HepG2 (cell line): ENCODE results near the gene CCNT2. TPM values are rescaled to one million over a fixed set of nuclear protein-coding genes. Genes with fewer than 3 reads are reported as not detected.
A peak's percentile ranks its signal among the peaks of the same experiment; 100 is the strongest.

Experiments used
- ATM ChIP-seq: fragments of 450-650 bp; IDR thresholded peaks from 2 replicates; pipeline ENCODE4 v1.7.1; 2017; ENCODE audit warnings: mild to moderate bottlenecking, borderline replicate concordance
- BORCS8-MEF2B ChIP-seq: sonication (generic); formaldehyde crosslinking; IDR thresholded peaks from 2 replicates; pipeline ENCODE4 v1.8.0; 2022; ENCODE audit warnings: mild to moderate bottlenecking, missing genetic modification reagents
- CEBPZ ChIP-seq: IDR thresholded peaks from 2 replicates; pipeline ENCODE4 v1.6.1; 2012; ENCODE audit warnings: low read length, improper control_type of control experiment
- CENPX ChIP-seq: sonication (generic); formaldehyde crosslinking; IDR thresholded peaks from 2 replicates; pipeline ENCODE4 v1.9.0; 2021; ENCODE audit warnings: mild to moderate bottlenecking, missing genetic modification reagents, moderate library complexity
- CREB1 ChIP-seq, 2 experiments: fragments of 450-650 bp in 1 of 2; IDR thresholded peaks; 2 replicates each; pipeline ENCODE4 v1.6.1; 2016 to 2017; ENCODE audit warnings: control low read depth in 1 of 2, mild to moderate bottlenecking in 1 of 2, missing compliant biosample characterization in 1 of 2, missing genetic modification characterization in 1 of 2
- CSRNP1 ChIP-seq: sonication (generic); formaldehyde crosslinking; IDR thresholded peaks from 2 replicates; pipeline ENCODE4 v1.8.1; 2023; ENCODE audit warnings: mild to moderate bottlenecking, missing genetic modification reagents
- ETV5 ChIP-seq: IDR thresholded peaks from 2 replicates; pipeline ENCODE4 v1.6.1; 2018; ENCODE audit warnings: missing biosample characterization, missing genetic modification reagents, inconsistent platforms, borderline replicate concordance
- PHB2 ChIP-seq: fragments of 450-650 bp; IDR thresholded peaks from 2 replicates; pipeline ENCODE4 v1.6.1; 2018; ENCODE audit not compliant: partially characterized antibody
- POLR2G ChIP-seq: fragments of 200-400 bp; formaldehyde crosslinking; IDR thresholded peaks from 2 replicates; pipeline ENCODE4 v1.6.1; 2018; ENCODE audit warnings: mild to moderate bottlenecking, low read depth, low read length, moderate library complexity
- ZFP82 ChIP-seq: sonication (generic); formaldehyde crosslinking; IDR thresholded peaks from 2 replicates; pipeline ENCODE4 v1.5.1; 2020; ENCODE audit warnings: mild to moderate bottlenecking, missing genetic modification reagents, borderline replicate concordance
- ZNF484 ChIP-seq: sonication (generic); formaldehyde crosslinking; IDR thresholded peaks from 2 replicates; pipeline ENCODE4 v1.5.1; 2020; ENCODE audit warnings: mild to moderate bottlenecking, low read depth, missing genetic modification reagents, borderline replicate concordance
- ZNF607 ChIP-seq: sonication (generic); formaldehyde crosslinking; IDR thresholded peaks from 2 replicates; pipeline ENCODE4 v1.5.1; 2020; ENCODE audit warnings: missing genetic modification reagents, mild to moderate bottlenecking, borderline replicate concordance
- ZSCAN9 ChIP-seq: IDR thresholded peaks from 2 replicates; pipeline ENCODE4 v1.6.1; 2016; ENCODE audit warnings: borderline replicate concordance
- polyA plus RNA-seq, 8 experiments: library from polyadenylated mRNA; depleted of rRNA in 3 of 8; stranded (reverse) in 7 of 8; unstranded in 1 of 8; fragments of >200 nt; fragmentation: Illumina TruSeq in 4 of 8; extraction: Trizol in 4 of 8; gene quantifications; 2 replicates each; pipeline versions ENCODE4 v1.2.1 to v1.2.3, GENCODE V29; 2011 to 2016; ENCODE audit warnings: low read depth in 4 of 8, missing spikeins in 1 of 8, mixed read lengths in 1 of 8; ENCODE audit not compliant: insufficient read depth in 1 of 8
- total RNA-seq, 5 experiments: library from RNA; depleted of rRNA; stranded (reverse); fragments of >200 nt; fragmentation: Illumina TruSeq; extraction: Trizol; gene quantifications; 2 replicates each; pipeline ENCODE4 v1.2.3, GENCODE V29; 2016; ENCODE audit warnings: low read depth in 1 of 5
- TF ChIP-seq, protein P1 (sequence below): sonication (generic); formaldehyde crosslinking; IDR thresholded peaks from 2 replicates; pipeline ENCODE4 v1.4.0; 2020; ENCODE audit warnings: missing genetic modification reagents, borderline replicate concordance
- TF ChIP-seq, protein P2 (sequence below): sonication (generic); formaldehyde crosslinking; IDR thresholded peaks from 2 replicates; pipeline ENCODE4 v1.4.0; 2020; ENCODE audit warnings: mild to moderate bottlenecking, missing genetic modification reagents
- TF ChIP-seq, protein P3 (sequence below), 2 experiments: fragments of 450-650 bp in 1 of 2; sonication (generic) in 1 of 2; formaldehyde crosslinking; IDR thresholded peaks; 2 replicates each; pipeline versions ENCODE4 v1.5.0 to v1.8.0; 2020 to 2022; ENCODE audit warnings: mild to moderate bottlenecking in 1 of 2, missing genetic modification reagents in 1 of 2

Gene CCNT2
- total and polyA plus RNA-seq, 2 of the 13 experiments (the other 11 are each of a cell fraction or from before 2014, with no cell fraction given), result 22.1 to 34.4 TPM

- TF ChIP-seq, protein P1, sequence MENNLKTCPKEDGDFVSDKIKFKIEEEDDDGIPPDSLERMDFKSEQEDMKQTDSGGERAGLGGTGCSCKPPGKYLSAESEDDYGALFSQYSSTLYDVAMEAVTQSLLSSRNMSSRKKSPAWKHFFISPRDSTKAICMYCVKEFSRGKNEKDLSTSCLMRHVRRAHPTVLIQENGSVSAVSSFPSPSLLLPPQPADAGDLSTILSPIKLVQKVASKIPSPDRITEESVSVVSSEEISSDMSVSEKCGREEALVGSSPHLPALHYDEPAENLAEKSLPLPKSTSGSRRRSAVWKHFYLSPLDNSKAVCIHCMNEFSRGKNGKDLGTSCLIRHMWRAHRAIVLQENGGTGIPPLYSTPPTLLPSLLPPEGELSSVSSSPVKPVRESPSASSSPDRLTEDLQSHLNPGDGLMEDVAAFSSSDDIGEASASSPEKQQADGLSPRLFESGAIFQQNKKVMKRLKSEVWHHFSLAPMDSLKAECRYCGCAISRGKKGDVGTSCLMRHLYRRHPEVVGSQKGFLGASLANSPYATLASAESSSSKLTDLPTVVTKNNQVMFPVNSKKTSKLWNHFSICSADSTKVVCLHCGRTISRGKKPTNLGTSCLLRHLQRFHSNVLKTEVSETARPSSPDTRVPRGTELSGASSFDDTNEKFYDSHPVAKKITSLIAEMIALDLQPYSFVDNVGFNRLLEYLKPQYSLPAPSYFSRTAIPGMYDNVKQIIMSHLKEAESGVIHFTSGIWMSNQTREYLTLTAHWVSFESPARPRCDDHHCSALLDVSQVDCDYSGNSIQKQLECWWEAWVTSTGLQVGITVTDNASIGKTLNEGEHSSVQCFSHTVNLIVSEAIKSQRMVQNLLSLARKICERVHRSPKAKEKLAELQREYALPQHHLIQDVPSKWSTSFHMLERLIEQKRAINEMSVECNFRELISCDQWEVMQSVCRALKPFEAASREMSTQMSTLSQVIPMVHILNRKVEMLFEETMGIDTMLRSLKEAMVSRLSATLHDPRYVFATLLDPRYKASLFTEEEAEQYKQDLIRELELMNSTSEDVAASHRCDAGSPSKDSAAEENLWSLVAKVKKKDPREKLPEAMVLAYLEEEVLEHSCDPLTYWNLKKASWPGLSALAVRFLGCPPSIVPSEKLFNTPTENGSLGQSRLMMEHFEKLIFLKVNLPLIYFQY, result peak; percentile 52; the same call in 1 of the 2 replicates
- TF ChIP-seq CEBPZ (no peak), POLR2G (peak; percentile 95), CREB1 (IDR thresholded peaks at IDR 0.05) (no peak), CREB1 (CRISPR knock-in tag; IDR thresholded peaks at IDR 0.05) (no peak; the same call in 1 of the 2 replicates), ZNF484 (CRISPR knock-in tag) (no peak), ZFP82 (CRISPR knock-in tag) (no peak), BORCS8-MEF2B (CRISPR knock-in tag) (no peak), PHB2 (no peak), ZSCAN9 (0 out of 2 replicates have a peak, but pooled peaks have one; percentile 10), ZNF607 (CRISPR knock-in tag) (no peak), CENPX (CRISPR knock-in tag) (no peak), ETV5 (peak; percentile 81), CSRNP1 (CRISPR knock-in tag) (no peak), ATM (no peak)
- TF ChIP-seq, protein P2, sequence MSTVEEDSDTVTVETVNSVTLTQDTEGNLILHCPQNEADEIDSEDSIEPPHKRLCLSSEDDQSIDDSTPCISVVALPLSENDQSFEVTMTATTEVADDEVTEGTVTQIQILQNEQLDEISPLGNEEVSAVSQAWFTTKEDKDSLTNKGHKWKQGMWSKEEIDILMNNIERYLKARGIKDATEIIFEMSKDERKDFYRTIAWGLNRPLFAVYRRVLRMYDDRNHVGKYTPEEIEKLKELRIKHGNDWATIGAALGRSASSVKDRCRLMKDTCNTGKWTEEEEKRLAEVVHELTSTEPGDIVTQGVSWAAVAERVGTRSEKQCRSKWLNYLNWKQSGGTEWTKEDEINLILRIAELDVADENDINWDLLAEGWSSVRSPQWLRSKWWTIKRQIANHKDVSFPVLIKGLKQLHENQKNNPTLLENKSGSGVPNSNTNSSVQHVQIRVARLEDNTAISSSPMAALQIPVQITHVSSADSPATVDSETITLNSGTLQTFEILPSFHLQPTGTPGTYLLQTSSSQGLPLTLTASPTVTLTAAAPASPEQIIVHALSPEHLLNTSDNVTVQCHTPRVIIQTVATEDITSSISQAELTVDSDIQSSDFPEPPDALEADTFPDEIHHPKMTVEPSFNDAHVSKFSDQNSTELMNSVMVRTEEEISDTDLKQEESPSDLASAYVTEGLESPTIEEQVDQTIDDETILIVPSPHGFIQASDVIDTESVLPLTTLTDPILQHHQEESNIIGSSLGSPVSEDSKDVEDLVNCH (CRISPR knock-in tag), result no peak
- TF ChIP-seq, protein P3, sequence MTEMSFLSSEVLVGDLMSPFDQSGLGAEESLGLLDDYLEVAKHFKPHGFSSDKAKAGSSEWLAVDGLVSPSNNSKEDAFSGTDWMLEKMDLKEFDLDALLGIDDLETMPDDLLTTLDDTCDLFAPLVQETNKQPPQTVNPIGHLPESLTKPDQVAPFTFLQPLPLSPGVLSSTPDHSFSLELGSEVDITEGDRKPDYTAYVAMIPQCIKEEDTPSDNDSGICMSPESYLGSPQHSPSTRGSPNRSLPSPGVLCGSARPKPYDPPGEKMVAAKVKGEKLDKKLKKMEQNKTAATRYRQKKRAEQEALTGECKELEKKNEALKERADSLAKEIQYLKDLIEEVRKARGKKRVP (CRISPR knock-in tag; IDR thresholded peaks at IDR 0.05), result 0 out of 4 replicates have a peak, but pooled peaks of 1 of the 2 experiments have one; percentile 8
Observed at GRCh38 chr2:134917888-134918525, 615 bp upstream of the CCNT2 start (continued).
